ENCODE data around the gene SSR1.
"Not testable (repeated sequence)": the region's sequence is repeated elsewhere in the genome, so short reads cannot be mapped to it uniquely, and the experiment has no call there.

The SSR1 gene

GRCh38 chr6:7283676-7284075 lies 29.3 kb downstream of the SSR1 start:
- no peaks in the 10 kb centered on the region for H3K9me3 ChIP-seq (ENCODE audit: insufficient read depth, low read length)
- H3K9me2 ChIP-seq (replicated peaks; ENCODE audit: insufficient read depth, low read length): no peaks in the 10 kb centered on the region
- H2AFZ ChIP-seq (ENCODE audit: low read depth, low read length, severe bottlenecking): no peak overlapping the region
- TF ChIP-seq CTCF (IDR thresholded peaks at IDR 0.05; ENCODE audit: insufficient read depth, low read length, poor library complexity, severe bottlenecking): no peak
- no peak for TF ChIP-seq EZH2phosphoT487 (conservative IDR thresholded peaks at IDR 0.05; ENCODE audit: low read length)
- no peak overlapping the region for H3K4me2 ChIP-seq (ENCODE audit: low read depth, low read length, poor library complexity, severe bottlenecking)
- H3K79me2 ChIP-seq (ENCODE audit: insufficient read depth, low read length): no peaks in the 10 kb centered on the region
- H3K36me3 ChIP-seq (ENCODE audit: low read length): peaks cover 23% of the 10 kb centered on the region
- H3K4me3 ChIP-seq (ENCODE audit: insufficient read depth, low read length, poor library complexity, severe bottlenecking): no peak overlapping the region
- H3K27me3 ChIP-seq (ENCODE audit: low read length): no peaks in the 10 kb centered on the region
- H3K9ac ChIP-seq (ENCODE audit: low read length): no peak overlapping the region
- no peak overlapping the region for H3K27ac ChIP-seq (ENCODE audit: low read depth, low read length)
- H3F3A ChIP-seq (ENCODE audit: insufficient read depth): 0 out of 2 replicates have a peak, but pooled peaks cover 5% of the 10 kb centered on the region
- H4K20me1 ChIP-seq (ENCODE audit: low read depth, low read length): no peaks in the 10 kb centered on the region

- no peaks in the 10 kb centered on the region for H3K79me2 ChIP-seq (ENCODE audit: insufficient read depth, low read length)
- H3K36me3 ChIP-seq (ENCODE audit: low read length): peaks cover 10% of the 10 kb centered on the region; the same call in 1 of the 2 replicates
- no peak overlapping the region for H3K27ac ChIP-seq (ENCODE audit: low read depth, low read length)
These were observed 30.7 kb downstream of the SSR1 start for GRCh38 chr6:7282097-7282906.

GRCh38 chr6:7276199-7276524 lies 36.8 kb downstream of the SSR1 start:
- Histone ChIP-seq H3K4me3 (ENCODE audit: insufficient read depth, low read length, poor library complexity, severe bottlenecking) (no peak overlapping the region), H3K27ac (ENCODE audit: low read depth, low read length) (no peak overlapping the region), H3K36me3 (ENCODE audit: low read length) (no peaks in the 10 kb centered on the region), H3K79me2 (ENCODE audit: insufficient read depth, low read length) (no peaks in the 10 kb centered on the region), H3F3A (ENCODE audit: insufficient read depth) (peaks cover 5% of the 10 kb centered on the region; the same call in 1 of the 2 replicates), H4K20me1 (ENCODE audit: low read depth, low read length) (no peaks in the 10 kb centered on the region), H2AFZ (ENCODE audit: low read depth, low read length, severe bottlenecking) (no peak overlapping the region), H3K27me3 (ENCODE audit: low read length) (no peaks in the 10 kb centered on the region), H3K4me2 (ENCODE audit: low read depth, low read length, poor library complexity, severe bottlenecking) (no peak overlapping the region), H3K9me2 (replicated peaks; ENCODE audit: insufficient read depth, low read length) (no peaks in the 10 kb centered on the region), H3K9ac (ENCODE audit: low read length) (no peak overlapping the region), H3K9me3 (ENCODE audit: insufficient read depth, low read length) (no peaks in the 10 kb centered on the region)
- TF ChIP-seq EZH2phosphoT487 (conservative IDR thresholded peaks at IDR 0.05; ENCODE audit: low read length) (no peak), CTCF (IDR thresholded peaks at IDR 0.05; ENCODE audit: insufficient read depth, low read length, poor library complexity, severe bottlenecking) (no peak)

More at GRCh38 chr6:7282097-7282906, 30.7 kb downstream of the SSR1 start:
- H3K27me3 ChIP-seq (ENCODE audit: low read length): no peaks in the 10 kb centered on the region
- no peak overlapping the region for H3K4me2 ChIP-seq (ENCODE audit: low read depth, low read length, poor library complexity, severe bottlenecking)
- no peaks in the 10 kb centered on the region for H3K9me2 ChIP-seq (replicated peaks; ENCODE audit: insufficient read depth, low read length)
- peaks cover 5% of the 10 kb centered on the region; the same call in 1 of the 2 replicates for H3F3A ChIP-seq (ENCODE audit: insufficient read depth)
- H3K9me3 ChIP-seq (ENCODE audit: insufficient read depth, low read length): no peaks in the 10 kb centered on the region
- no peak for TF ChIP-seq EZH2phosphoT487 (conservative IDR thresholded peaks at IDR 0.05; ENCODE audit: low read length)
- TF ChIP-seq CTCF (IDR thresholded peaks at IDR 0.05; ENCODE audit: insufficient read depth, low read length, poor library complexity, severe bottlenecking): no peak
- H2AFZ ChIP-seq (ENCODE audit: low read depth, low read length, severe bottlenecking): no peak overlapping the region
- no peak overlapping the region for H3K4me3 ChIP-seq (ENCODE audit: insufficient read depth, low read length, poor library complexity, severe bottlenecking)
- no peak overlapping the region for H3K9ac ChIP-seq (ENCODE audit: low read length)
- H4K20me1 ChIP-seq (ENCODE audit: low read depth, low read length): no peaks in the 10 kb centered on the region

- not testable (repeated sequence) for H3K36me3 ChIP-seq (ENCODE audit: low read length); H3K79me2 ChIP-seq (ENCODE audit: insufficient read depth, low read length); H3F3A ChIP-seq (ENCODE audit: insufficient read depth); H3K9me2 ChIP-seq (replicated peaks; ENCODE audit: insufficient read depth, low read length); H3K27me3 ChIP-seq (ENCODE audit: low read length); H4K20me1 ChIP-seq (ENCODE audit: low read depth, low read length); H3K9me3 ChIP-seq (ENCODE audit: insufficient read depth, low read length); H3K4me3 ChIP-seq (ENCODE audit: insufficient read depth, low read length, poor library complexity, severe bottlenecking); H2AFZ ChIP-seq (ENCODE audit: low read depth, low read length, severe bottlenecking); H3K4me2 ChIP-seq (ENCODE audit: low read depth, low read length, poor library complexity, severe bottlenecking); H3K27ac ChIP-seq (ENCODE audit: low read depth, low read length); H3K9ac ChIP-seq (ENCODE audit: low read length)
These were observed 38.5 kb downstream of the SSR1 start for GRCh38 chr6:7274525-7274924.

Measured in SU-DHL-6 (cell line).